Measurements from ENCODE around the gene MTX3. TPM values are rescaled to one million over a fixed set of nuclear protein-coding genes. Genes with fewer than 3 reads are reported as not detected.

MTX3 gene
- total RNA-seq, 1 experiment from 2014 or later, result 34.6 TPM

GRCh38 chr5:79936646-79937216, 54.3 kb downstream of the MTX3 start (continued):
- TF ChIP-seq GABPB1 (CRISPR knock-in tag; IDR thresholded peaks at IDR 0.05), result no peak
- no peak for TF ChIP-seq TCF7 (CRISPR knock-in tag; IDR thresholded peaks at IDR 0.05; ENCODE audit: low read depth)
- no peak for TF ChIP-seq NR2C2 (CRISPR knock-in tag; IDR thresholded peaks at IDR 0.05)
- no peak for TF ChIP-seq PREB (CRISPR knock-in tag; IDR thresholded peaks at IDR 0.05; ENCODE audit: borderline replicate concordance)
- no peak for TF ChIP-seq PRRX2 (CRISPR knock-in tag; IDR thresholded peaks at IDR 0.05)

GRCh38 chr5:79936002-79936645, 54.9 kb downstream of the MTX3 start:
- H3K4me1 Mint-ChIP-seq, result peaks cover 8% of the 10 kb centered on the region
- ChIA-PET POLR2A (no interaction called here), CTCF (interaction anchor here (1.4 kb wide), 1 partner anchor 57 kb away, joined by 3 read pairs; no protein-coding TSS in a partner anchor)
- H3K27ac Mint-ChIP-seq, result no peak overlapping the region
- H3K27me3 Mint-ChIP-seq (ENCODE audit: low read depth), result no peaks in the 10 kb centered on the region; the same call in 1 of the 2 replicates
- H3K4me3 Mint-ChIP-seq, result no peak overlapping the region
- TF ChIP-seq NFYB (CRISPR knock-in tag; conservative IDR thresholded peaks at IDR 0.05; ENCODE audit: low read depth) (no peak), E2F4 (CRISPR knock-in tag; IDR thresholded peaks at IDR 0.05; ENCODE audit: borderline replicate concordance, low read depth) (no peak), ERG (CRISPR knock-in tag; IDR thresholded peaks at IDR 0.05) (no peak), SMAD3 (CRISPR knock-in tag; IDR thresholded peaks at IDR 0.05; ENCODE audit: borderline replicate concordance) (no peak), SMAD4 (CRISPR knock-in tag; IDR thresholded peaks at IDR 0.05) (no peak), TEAD1 (CRISPR knock-in tag; IDR thresholded peaks at IDR 0.05) (no peak), MXD4 (CRISPR knock-in tag; IDR thresholded peaks at IDR 0.05; ENCODE audit: borderline replicate concordance) (no peak), ESRRA (CRISPR knock-in tag; IDR thresholded peaks at IDR 0.05; ENCODE audit: borderline replicate concordance) (no peak), ATF3 (CRISPR knock-in tag; conservative IDR thresholded peaks at IDR 0.05) (no peak), ZNF532 (CRISPR knock-in tag; IDR thresholded peaks at IDR 0.05; ENCODE audit: borderline replicate concordance) (no peak), ZNF263 (CRISPR knock-in tag; IDR thresholded peaks at IDR 0.05; ENCODE audit: low read depth) (no peak), TCF7 (CRISPR knock-in tag; IDR thresholded peaks at IDR 0.05; ENCODE audit: low read depth) (no peak), ZNF232 (CRISPR knock-in tag; IDR thresholded peaks at IDR 0.05) (no peak), PRRX2 (CRISPR knock-in tag; IDR thresholded peaks at IDR 0.05) (no peak), ZNF423 (CRISPR knock-in tag; IDR thresholded peaks at IDR 0.05) (no peak), ZNF416 (CRISPR knock-in tag; IDR thresholded peaks at IDR 0.05) (no peak)
- no peaks in the 10 kb centered on the region for H3K9me3 Mint-ChIP-seq
- no peak for DNase-seq (ENCODE audit: low spot score)
- ATAC-seq, result no peak
- H3K36me3 Mint-ChIP-seq, result no peaks in the 10 kb centered on the region
